GM23338 (cell line): Measurements from ENCODE around the gene SUSD1. TPM values are rescaled to one million over a fixed set of nuclear protein-coding genes. Genes with fewer than 3 reads are reported as not detected.

ENCODE experiments used
- ATAC-seq: fragments of 200-7000 bp; cut with Tn5 transposase; 3 replicates; pipeline ENCODE4 v1.9.1; 2020
- DNase-seq: peaks from one replicate; pipeline ENCODE4 v3.0.0-alpha.2; 2015; ENCODE audit warnings: low spot score
- H2AFZ ChIP-seq: fragments of 200-600 bp; sonication (generic); 2 replicates; pipeline ENCODE4 v1.8.0; 2016; ENCODE audit warnings: antibody characterized with exemption, mild to moderate bottlenecking, moderate library complexity
- H3F3A ChIP-seq: fragments of 200-600 bp; sonication (generic); replicated peaks from 2 replicates; pipeline ENCODE4 v1.8.0; 2017; ENCODE audit warnings: antibody characterized with exemption, mixed run types, low read depth
- H3K27ac ChIP-seq: fragments of 200-600 bp; sonication (generic); 2 replicates; pipeline ENCODE4 v1.6.1; 2016; ENCODE audit warnings: low read depth
- H3K27me3 ChIP-seq: fragments of 200-600 bp; sonication (generic); 2 replicates; pipeline ENCODE4 v1.8.0; 2016; ENCODE audit warnings: mild to moderate bottlenecking, mixed run types, moderate library complexity; ENCODE audit not compliant: insufficient read depth
- H3K36me3 ChIP-seq: fragments of 200-600 bp; sonication (generic); 2 replicates; pipeline ENCODE4 v1.8.0; 2016; ENCODE audit warnings: mild to moderate bottlenecking; ENCODE audit not compliant: insufficient read depth
- H3K4me1 ChIP-seq: fragments of 200-600 bp; sonication (generic); 2 replicates; pipeline ENCODE4 v1.8.0; 2016; ENCODE audit warnings: mild to moderate bottlenecking, moderate library complexity; ENCODE audit not compliant: insufficient read depth
- H3K4me2 ChIP-seq: fragments of 200-600 bp; sonication (generic); 2 replicates; pipeline ENCODE4 v1.7.1; 2017; ENCODE audit warnings: mixed run types
- H3K4me3 ChIP-seq: fragments of 200-600 bp; sonication (generic); 2 replicates; pipeline ENCODE4 v1.6.1; 2016; ENCODE audit warnings: mixed run types
- H3K79me2 ChIP-seq: fragments of 200-600 bp; sonication (generic); replicated peaks from 2 replicates; pipeline ENCODE4 v1.8.0; 2017; ENCODE audit warnings: mild to moderate bottlenecking; ENCODE audit not compliant: insufficient read depth
- H3K9me2 ChIP-seq: fragments of 200-600 bp; sonication (generic); 2 replicates; pipeline ENCODE4 v1.8.0; 2017; ENCODE audit not compliant: insufficient read depth
- H4K20me1 ChIP-seq: fragments of 200-600 bp; sonication (generic); replicated peaks from 2 replicates; pipeline ENCODE4 v1.8.0; 2017; ENCODE audit warnings: mild to moderate bottlenecking; ENCODE audit not compliant: insufficient read depth
- H3K27ac Mint-ChIP-seq: 2 replicates; pipeline ENCODE4 v1.8.0; 2020; ENCODE audit warnings: inconsistent platforms, mild to moderate bottlenecking, moderate library complexity, mixed read lengths
- H3K27me3 Mint-ChIP-seq: 3 replicates; pipeline ENCODE4 v1.8.0; 2022; ENCODE audit warnings: low read depth, mild to moderate bottlenecking, moderate library complexity, mixed read lengths, inconsistent platforms; ENCODE audit not compliant: insufficient read depth, poor library complexity
- H3K36me3 Mint-ChIP-seq: 3 replicates; pipeline ENCODE4 v1.8.0; 2021; ENCODE audit warnings: low read depth, mild to moderate bottlenecking, inconsistent platforms, moderate library complexity, mixed read lengths
- H3K4me1 Mint-ChIP-seq: 3 replicates; pipeline ENCODE4 v1.8.0; 2020; ENCODE audit warnings: mild to moderate bottlenecking, inconsistent platforms, mixed read lengths
- H3K4me3 Mint-ChIP-seq: 3 replicates; pipeline ENCODE4 v1.8.0; 2021; ENCODE audit warnings: moderate library complexity, mild to moderate bottlenecking, inconsistent platforms, mixed read lengths
- H3K9me3 Mint-ChIP-seq: 3 replicates; pipeline ENCODE4 v1.8.0; 2020; ENCODE audit warnings: moderate library complexity, mild to moderate bottlenecking, inconsistent platforms, mixed read lengths
- CREB1 ChIP-seq: fragments of 250-450 bp; sonication (Bioruptor Pico); IDR thresholded peaks from 2 replicates; pipeline ENCODE4 v1.5.0; 2020; ENCODE audit warnings: low read depth, mild to moderate bottlenecking, moderate library complexity
- EZH2 ChIP-seq: fragments of 200-600 bp; sonication (generic); IDR thresholded peaks from one replicate; pipeline ENCODE4 v1.8.0; 2017; ENCODE audit warnings: antibody characterized with exemption, mild to moderate bottlenecking, low read depth; ENCODE audit not compliant: unreplicated experiment
- EZH2phosphoT487 ChIP-seq: fragments of 200-600 bp; sonication (generic); IDR thresholded peaks from one replicate; pipeline ENCODE4 v1.8.1; 2018; ENCODE audit warnings: antibody characterized with exemption; ENCODE audit not compliant: unreplicated experiment
- JUNB ChIP-seq: IDR thresholded peaks from one replicate; pipeline ENCODE4 v1.6.1; 2016; ENCODE audit warnings: antibody characterized with exemption; ENCODE audit not compliant: unreplicated experiment
- NANOG ChIP-seq: IDR thresholded peaks from 2 replicates; pipeline ENCODE4 v1.6.1; 2016; ENCODE audit warnings: antibody characterized with exemption, borderline replicate concordance
- POLR2AphosphoS5 ChIP-seq: IDR thresholded peaks from 2 replicates; pipeline ENCODE4 v1.6.1; 2016; ENCODE audit warnings: antibody characterized with exemption, low read depth
- STAT1 ChIP-seq: IDR thresholded peaks from one replicate; pipeline ENCODE4 v1.6.1; 2016; ENCODE audit warnings: antibody characterized with exemption; ENCODE audit not compliant: unreplicated experiment
- ZNF114 ChIP-seq: fragments of 250-450 bp; sonication (Bioruptor Pico); IDR thresholded peaks from 2 replicates; pipeline ENCODE4 v1.5.0; 2020; ENCODE audit warnings: mild to moderate bottlenecking, moderate library complexity
- polyA plus RNA-seq: library from polyadenylated mRNA; unstranded; fragments of >200 nt; fragmentation: Nextera tagmentation; extraction: Ambion mirVana; gene quantifications from 2 replicates; pipeline ENCODE4 v1.2.1, GENCODE V29; 2016
- total RNA-seq: library from RNA; depleted of rRNA; stranded (reverse); fragments of >200 nt; shearing (Covaris generic); gene quantifications from 2 replicates; pipeline ENCODE4 v1.2.3, GENCODE V29; 2014
- TF ChIP-seq, protein P1 (sequence below): fragments of 250-450 bp; sonication (Bioruptor Pico); IDR thresholded peaks from 2 replicates; pipeline ENCODE4 v1.5.0; 2020; ENCODE audit warnings: mild to moderate bottlenecking, moderate library complexity

SUSD1 gene
- total and polyA plus RNA-seq, 2 experiments from 2014 or later = 1.2 to 6.4 TPM

DNA sequence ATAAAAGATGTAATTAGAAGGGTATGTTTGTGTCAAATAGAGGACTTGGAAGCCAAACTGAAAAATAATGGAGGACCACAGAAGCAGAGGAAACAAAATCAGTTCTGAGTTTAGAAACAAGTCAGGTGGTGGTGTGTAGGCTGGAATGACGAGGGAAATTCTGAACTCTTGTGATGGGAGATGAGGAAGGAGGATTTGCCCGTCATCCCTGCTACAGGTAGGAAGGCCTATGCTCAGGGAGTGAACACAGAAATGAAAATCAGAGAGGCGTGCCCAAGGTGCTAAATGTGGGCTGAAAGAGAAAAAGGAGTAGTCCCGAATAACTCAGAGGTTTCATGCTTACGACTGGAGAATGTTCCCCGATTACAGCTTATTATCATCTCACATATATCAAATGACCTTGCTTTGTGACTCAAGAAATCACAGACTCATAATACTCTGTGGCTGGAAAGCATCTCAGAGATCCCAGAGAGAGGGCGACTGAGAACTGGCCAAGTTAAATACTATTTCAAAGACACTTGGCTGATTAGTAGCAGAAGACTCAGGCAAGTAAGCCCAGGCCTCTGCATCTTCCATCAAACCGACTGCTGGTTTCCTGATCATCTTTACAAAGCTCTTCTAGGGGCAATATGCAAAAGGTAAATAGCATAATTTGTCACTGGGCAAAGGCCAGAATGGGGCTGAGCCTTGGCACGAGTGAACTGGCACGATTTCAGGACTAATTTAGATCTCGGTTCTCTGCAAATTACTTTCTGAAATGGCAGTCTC lies 126.0 kb downstream of the SUSD1 start (continued):
- TF ChIP-seq, protein P1, sequence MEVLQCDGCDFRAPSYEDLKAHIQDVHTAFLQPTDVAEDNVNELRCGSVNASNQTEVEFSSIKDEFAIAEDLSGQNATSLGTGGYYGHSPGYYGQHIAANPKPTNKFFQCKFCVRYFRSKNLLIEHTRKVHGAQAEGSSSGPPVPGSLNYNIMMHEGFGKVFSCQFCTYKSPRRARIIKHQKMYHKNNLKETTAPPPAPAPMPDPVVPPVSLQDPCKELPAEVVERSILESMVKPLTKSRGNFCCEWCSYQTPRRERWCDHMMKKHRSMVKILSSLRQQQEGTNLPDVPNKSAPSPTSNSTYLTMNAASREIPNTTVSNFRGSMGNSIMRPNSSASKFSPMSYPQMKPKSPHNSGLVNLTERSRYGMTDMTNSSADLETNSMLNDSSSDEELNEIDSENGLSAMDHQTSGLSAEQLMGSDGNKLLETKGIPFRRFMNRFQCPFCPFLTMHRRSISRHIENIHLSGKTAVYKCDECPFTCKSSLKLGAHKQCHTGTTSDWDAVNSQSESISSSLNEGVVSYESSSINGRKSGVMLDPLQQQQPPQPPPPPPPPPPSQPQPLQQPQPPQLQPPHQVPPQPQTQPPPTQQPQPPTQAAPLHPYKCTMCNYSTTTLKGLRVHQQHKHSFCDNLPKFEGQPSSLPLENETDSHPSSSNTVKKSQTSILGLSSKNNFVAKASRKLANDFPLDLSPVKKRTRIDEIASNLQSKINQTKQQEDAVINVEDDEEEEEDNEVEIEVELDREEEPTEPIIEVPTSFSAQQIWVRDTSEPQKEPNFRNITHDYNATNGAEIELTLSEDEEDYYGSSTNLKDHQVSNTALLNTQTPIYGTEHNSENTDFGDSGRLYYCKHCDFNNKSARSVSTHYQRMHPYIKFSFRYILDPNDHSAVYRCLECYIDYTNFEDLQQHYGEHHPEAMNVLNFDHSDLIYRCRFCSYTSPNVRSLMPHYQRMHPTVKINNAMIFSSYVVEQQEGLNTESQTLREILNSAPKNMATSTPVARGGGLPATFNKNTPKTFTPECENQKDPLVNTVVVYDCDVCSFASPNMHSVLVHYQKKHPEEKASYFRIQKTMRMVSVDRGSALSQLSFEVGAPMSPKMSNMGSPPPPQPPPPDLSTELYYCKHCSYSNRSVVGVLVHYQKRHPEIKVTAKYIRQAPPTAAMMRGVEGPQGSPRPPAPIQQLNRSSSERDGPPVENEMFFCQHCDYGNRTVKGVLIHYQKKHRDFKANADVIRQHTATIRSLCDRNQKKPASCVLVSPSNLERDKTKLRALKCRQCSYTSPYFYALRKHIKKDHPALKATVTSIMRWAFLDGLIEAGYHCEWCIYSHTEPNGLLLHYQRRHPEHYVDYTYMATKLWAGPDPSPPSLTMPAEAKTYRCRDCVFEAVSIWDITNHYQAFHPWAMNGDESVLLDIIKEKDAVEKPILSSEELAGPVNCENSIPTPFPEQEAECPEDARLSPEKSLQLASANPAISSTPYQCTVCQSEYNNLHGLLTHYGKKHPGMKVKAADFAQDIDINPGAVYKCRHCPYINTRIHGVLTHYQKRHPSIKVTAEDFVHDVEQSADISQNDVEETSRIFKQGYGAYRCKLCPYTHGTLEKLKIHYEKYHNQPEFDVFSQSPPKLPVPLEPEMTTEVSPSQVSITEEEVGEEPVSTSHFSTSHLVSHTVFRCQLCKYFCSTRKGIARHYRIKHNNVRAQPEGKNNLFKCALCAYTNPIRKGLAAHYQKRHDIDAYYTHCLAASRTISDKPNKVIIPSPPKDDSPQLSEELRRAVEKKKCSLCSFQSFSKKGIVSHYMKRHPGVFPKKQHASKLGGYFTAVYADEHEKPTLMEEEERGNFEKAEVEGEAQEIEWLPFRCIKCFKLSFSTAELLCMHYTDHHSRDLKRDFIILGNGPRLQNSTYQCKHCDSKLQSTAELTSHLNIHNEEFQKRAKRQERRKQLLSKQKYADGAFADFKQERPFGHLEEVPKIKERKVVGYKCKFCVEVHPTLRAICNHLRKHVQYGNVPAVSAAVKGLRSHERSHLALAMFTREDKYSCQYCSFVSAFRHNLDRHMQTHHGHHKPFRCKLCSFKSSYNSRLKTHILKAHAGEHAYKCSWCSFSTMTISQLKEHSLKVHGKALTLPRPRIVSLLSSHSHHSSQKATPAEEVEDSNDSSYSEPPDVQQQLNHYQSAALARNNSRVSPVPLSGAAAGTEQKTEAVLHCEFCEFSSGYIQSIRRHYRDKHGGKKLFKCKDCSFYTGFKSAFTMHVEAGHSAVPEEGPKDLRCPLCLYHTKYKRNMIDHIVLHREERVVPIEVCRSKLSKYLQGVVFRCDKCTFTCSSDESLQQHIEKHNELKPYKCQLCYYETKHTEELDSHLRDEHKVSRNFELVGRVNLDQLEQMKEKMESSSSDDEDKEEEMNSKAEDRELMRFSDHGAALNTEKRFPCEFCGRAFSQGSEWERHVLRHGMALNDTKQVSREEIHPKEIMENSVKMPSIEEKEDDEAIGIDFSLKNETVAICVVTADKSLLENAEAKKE = no peak
- TF ChIP-seq JUNB (no peak), ZNF114 (no peak), POLR2AphosphoS5 (no peak)

DNA sequence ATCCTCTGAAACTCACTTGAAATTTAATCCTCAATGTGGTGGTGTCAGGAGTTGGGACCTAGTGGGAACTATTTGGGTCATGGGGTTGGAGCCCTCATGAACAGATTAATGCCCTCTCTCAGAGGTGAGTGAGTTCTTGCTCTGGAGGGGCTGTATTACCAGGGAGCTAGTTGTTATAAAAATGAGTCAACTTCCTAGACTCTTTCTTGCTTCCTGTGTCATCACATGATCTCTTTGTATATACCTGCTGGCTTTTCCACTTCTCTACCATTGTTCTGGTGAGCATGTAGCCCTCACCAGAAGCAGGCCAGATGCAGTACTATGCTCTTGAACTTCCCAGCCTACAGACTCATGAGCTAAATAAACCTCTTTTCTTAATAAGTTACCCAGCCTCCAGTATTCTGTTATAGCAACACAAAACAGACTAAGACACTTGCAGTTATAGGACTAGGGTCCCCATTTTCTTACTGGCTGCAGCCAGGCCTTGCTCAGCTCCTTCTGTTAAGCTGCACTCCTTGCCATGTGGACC lies 127.5 kb downstream of the SUSD1 start:
- Histone ChIP-seq H3K36me3 (no peaks in the 10 kb centered on the region), H3F3A (no peaks in the 10 kb centered on the region), H4K20me1 (no peaks in the 10 kb centered on the region), H3K4me1 (peaks cover 2% of the 10 kb centered on the region; the same call in 1 of the 2 replicates), H2AFZ (no peak overlapping the region), H3K9me2 (peaks cover 10% of the 10 kb centered on the region; the same call in 1 of the 2 replicates), H3K4me3 (no peak overlapping the region), H3K79me2 (no peaks in the 10 kb centered on the region), H3K27me3 (no peaks in the 10 kb centered on the region), H3K4me2 (no peak overlapping the region), H3K27ac (no peak overlapping the region)
- Mint-ChIP-seq H3K9me3 (no peaks in the 10 kb centered on the region; the same call in 2 of the 3 replicates), H3K27ac (no peak overlapping the region), H3K4me3 (no peak overlapping the region), H3K36me3 (no peaks in the 10 kb centered on the region), H3K27me3 (no peaks in the 10 kb centered on the region), H3K4me1 (peaks cover 9% of the 10 kb centered on the region)
- ATAC-seq (no peak), DNase-seq (no peak)
- no peak for TF ChIP-seq CREB1 (CRISPR knock-in tag)
- TF ChIP-seq ZNF114 = no peak
- TF ChIP-seq, protein P1 = no peak
- no peak for TF ChIP-seq STAT1
- no peak for TF ChIP-seq EZH2phosphoT487
- TF ChIP-seq NANOG = no peak
- TF ChIP-seq POLR2AphosphoS5 = no peak
- no peak for TF ChIP-seq EZH2
